Spleen (tissue), 13 donors: ENCODE measurements around the gene PPP2R2D. TPM values are rescaled to one million over a fixed set of nuclear protein-coding genes. Genes with fewer than 3 reads are reported as not detected.

Experiments used
- DNase-seq: peaks from one replicate; pipeline ENCODE4 v3.0.0-alpha.2; 2020
- H3K27ac ChIP-seq, 8 donors: fragments of 200-600 bp; sonication (generic) in 7 of 8; 1 replicate in 4 of 8; 2 replicates in 4 of 8; pipeline versions ENCODE4 v1.5.0 to v1.8.0; 2016 to 2021; ENCODE audit warnings: inconsistent platforms in 4 of 8, mild to moderate bottlenecking in 4 of 8, moderate library complexity in 1 of 8
- H3K27me3 ChIP-seq, 7 donors: fragments of 200-600 bp; sonication (generic) in 6 of 7; replicated peaks in 1 of 7; 1 replicate in 4 of 7; 2 replicates in 3 of 7; pipeline versions ENCODE4 v1.5.0 to v1.8.0; 2016 to 2021; ENCODE audit warnings: inconsistent platforms in 3 of 7, mild to moderate bottlenecking in 1 of 7
- H3K36me3 ChIP-seq, 6 donors: fragments of 200-600 bp; sonication (generic) in 5 of 6; 1 replicate in 4 of 6; 2 replicates in 2 of 6; pipeline versions ENCODE4 v1.5.0 to v1.8.0; 2016 to 2021; ENCODE audit warnings: inconsistent platforms in 2 of 6
- H3K4me1 ChIP-seq, 6 donors: fragments of 200-600 bp; sonication (generic) in 5 of 6; 1 replicate in 3 of 6; 2 replicates in 3 of 6; pipeline versions ENCODE4 v1.5.0 to v1.8.0; 2016 to 2021; ENCODE audit warnings: inconsistent platforms in 3 of 6
- H3K4me3 ChIP-seq, 8 donors: fragments of 200-600 bp; sonication (generic) in 7 of 8; 1 replicate in 4 of 8; 2 replicates in 4 of 8; pipeline versions ENCODE4 v1.5.0 to v1.8.0; 2016 to 2021; ENCODE audit warnings: inconsistent platforms in 4 of 8, mild to moderate bottlenecking in 4 of 8, moderate library complexity in 2 of 8
- H3K9me3 ChIP-seq, 8 donors: fragments of 200-600 bp; sonication (generic) in 7 of 8; 1 replicate in 4 of 8; 2 replicates in 4 of 8; pipeline versions ENCODE4 v1.5.0 to v1.8.0; 2016 to 2021; ENCODE audit warnings: inconsistent platforms in 4 of 8
- CTCF ChIP-seq, 11 experiments: fragments of 200-600 bp in 7 of 11; fragments of 450-650 bp in 4 of 11; sonication (generic) in 4 of 11; IDR thresholded peaks in 8 of 11; conservative IDR thresholded peaks in 3 of 11; 1 replicate in 7 of 11; 2 replicates in 4 of 11; pipeline versions ENCODE4 v1.4.0 to v1.8.0; 2016 to 2021; ENCODE audit warnings: antibody characterized with exemption in 11 of 11, inconsistent platforms in 4 of 11, mild to moderate bottlenecking in 1 of 11
- POLR2A ChIP-seq, 3 donors: fragments of 450-650 bp; IDR thresholded peaks; one replicate each; pipeline ENCODE4 v1.5.1; 2017; ENCODE audit warnings: antibody characterized with exemption in 3 of 3, mild to moderate bottlenecking in 1 of 3
- POLR2AphosphoS5 ChIP-seq, 3 donors: sonication (generic); formaldehyde crosslinking; IDR thresholded peaks; one replicate each; pipeline ENCODE4 v1.5.1; 2017; ENCODE audit warnings: antibody characterized with exemption in 3 of 3
- WGBS, 5 donors: extraction: QIAGEN DNeasy Blood & Tissue Kit in 3 of 5; methylation state at CpG; one replicate each; pipeline versions ENCODE4 v1.1.5 to v1.1.7; 2013 to 2018; 5-methylcytosine and 5-hydroxymethylcytosine counted together
- intact Hi-C: fragments of 100-400 bp; cut with DNase I; formaldehyde crosslinking; loops from one replicate; pipeline ENCODE4 v1.15.0; 2023; ENCODE audit warnings: low total_unique reads
- long read RNA-seq, 2 donors: transcript quantifications; one replicate each; lab custom pipeline, GENCODE V29; 2026
- polyA plus RNA-seq, 3 donors: library from polyadenylated mRNA; stranded (reverse); fragments of 200-250 nt; gene quantifications; one replicate each; pipeline ENCODE4 v1.2.1, GENCODE V29; 2013
- total RNA-seq, 7 donors: library from RNA; depleted of rRNA in 3 of 7; stranded (reverse); fragments of >200 nt in 3 of 7; fragmentation: NEBNext Ultra II Directional in 4 of 7; extraction: Animal tissue kit (Norgen Biotek cat#: 25700) in 4 of 7; gene quantifications; one replicate each; pipeline versions ENCODE4 v1.1.0 to v1.2.1, GENCODE V29; 2016 to 2021
- donor health status: healthy with polysubstance abuse.
- donor health status: DM: no; HTN: no; CAD: no; lungs with moderate emphysema.
- donor health status: DM: no; HTN: no; CAD: no.
- donor health status: Bipolar disorder and iron deficiency.
- donor health status: healthy.
- donor health status: DM: no; HTN: no; CAD: no.
- donor health status: DM: yes; HTN: yes; CAD: no.

Gene PPP2R2D
- 10 to 100 TPM; 28.0 to 41.2 (median 35.3) TPM for total RNA-seq
- 10 to 100 TPM; 15.6 to 21.0 (median 17.3) TPM for polyA plus RNA-seq
- long read RNA-seq, donor 1, full-length matches to known transcripts: 1 of 1 reads
- long read RNA-seq, donor 1, partial matches to known transcripts: 0 of 1 reads
- long read RNA-seq, donor 1, other reads (novel, unspliced or antisense): 0 of 1 reads
- long read RNA-seq, donor 2, full-length matches to known transcripts: 5 of 5 reads
- long read RNA-seq, donor 2, partial matches to known transcripts: 0 of 5 reads
- long read RNA-seq, donor 2, other reads (novel, unspliced or antisense): 0 of 5 reads

DNA sequence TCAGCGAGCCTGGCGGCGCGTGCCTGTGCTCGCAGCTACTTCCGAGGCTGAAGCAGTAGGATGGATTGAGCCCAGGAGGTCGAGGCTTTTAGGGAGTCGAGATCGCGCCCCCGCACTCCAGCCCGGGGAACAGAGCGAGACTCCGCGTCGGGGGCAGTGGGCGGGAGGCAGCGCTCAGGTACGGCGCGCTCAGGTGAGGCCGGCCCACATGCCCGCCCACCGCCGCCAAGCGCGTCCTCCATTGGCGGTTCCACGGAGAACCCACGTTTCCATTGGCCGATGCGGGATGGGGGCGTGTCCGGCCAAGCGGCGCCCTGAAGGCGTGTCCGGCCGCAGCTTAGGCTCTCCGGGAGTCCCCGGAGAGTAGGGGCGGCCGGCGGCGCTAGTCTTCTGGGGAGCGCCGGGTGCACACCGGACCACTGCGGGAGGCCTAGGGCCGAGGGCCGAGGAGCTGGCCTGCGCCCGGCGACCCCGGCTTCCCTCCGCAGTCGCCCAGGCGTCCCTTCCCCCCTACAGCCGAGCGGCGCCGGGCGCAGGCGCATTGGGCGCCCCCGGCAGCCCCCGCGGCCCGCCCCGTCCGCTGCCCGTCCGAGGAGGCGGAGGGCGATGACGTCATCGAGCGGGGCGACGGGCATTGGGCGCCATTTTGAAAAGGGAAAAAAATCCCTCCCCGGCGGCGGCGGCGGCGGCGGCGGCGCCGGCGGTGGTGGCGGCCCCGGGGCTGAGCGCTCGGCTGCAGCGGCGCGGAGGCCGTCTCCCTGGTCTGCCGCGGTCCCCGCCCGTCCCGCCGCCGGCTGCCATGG is at the start of gene PPP2R2D:
Gene PPP2R2D, plus strand, starts transcription at position 659 of the 803 bp plus-strand sequence. Its CDS starts 141 bp downstream, at position 800.
- Histone ChIP-seq H3K27ac (peak within 1 kb of the TSS; percentile 93 to 99 (median 97)), H3K4me1 (peaks cover 35 to 70% (median 49%) of the 10 kb centered on the region in 6 donors), H3K9me3 (no peaks in the 10 kb centered on the region), H3K4me3 (peak within 1 kb of the TSS; percentile 81 to 98 (median 86)), H3K27me3 (peaks cover 0 to 18% (median 0%) of the 10 kb centered on the region in 7 donors), H3K36me3 (peaks cover 0 to 5% (median 0%) of the 10 kb centered on the region in 6 donors)
- intact Hi-C loops: no loop called here
- DNase-seq: peak; percentile 98
- TF ChIP-seq CTCF (IDR thresholded peaks at IDR 0.05 in 8 of 11, conservative IDR thresholded peaks at IDR 0.05 in 3 of 11) (peak in 2 of 11 experiments; percentile 25 to 35), POLR2AphosphoS5 (IDR thresholded peaks at IDR 0.05) (peak; percentile 75 to 84 (median 77)), POLR2A (IDR thresholded peaks at IDR 0.05) (no peak)
- WGBS, 5 donors: 0 to 1% (median 1%) methylated on average over 13 to 107 of the region's 107 CpGs

DNA sequence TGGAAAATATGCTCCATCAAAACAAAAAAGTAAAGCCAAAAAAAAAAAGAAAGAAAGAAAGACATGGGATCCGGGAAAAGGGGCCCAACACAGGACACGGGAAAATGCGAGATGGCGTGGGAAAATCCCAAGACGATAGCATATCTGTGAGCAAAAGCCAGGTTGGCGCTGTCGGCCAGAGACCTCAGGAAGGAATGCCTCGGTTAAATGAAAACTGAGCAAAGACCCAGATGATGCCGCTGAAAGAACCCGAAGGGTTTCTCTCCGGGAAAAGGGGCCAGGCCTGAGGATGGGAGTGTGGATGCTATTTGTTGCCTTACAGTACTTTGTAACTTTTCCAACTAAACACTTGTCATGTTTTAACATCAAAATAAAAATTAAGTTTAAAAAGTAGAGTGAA is 49.5 kb upstream of the PPP2R2D start:
- no peak for DNase-seq
- Histone ChIP-seq H3K9me3 (no peaks in the 10 kb centered on the region), H3K27me3 (peaks cover 0 to 34% (median 0%) of the 10 kb centered on the region in 7 donors), H3K4me1 (no peaks in the 10 kb centered on the region), H3K27ac (no peak overlapping the region), H3K4me3 (no peak overlapping the region), H3K36me3 (no peaks in the 10 kb centered on the region)
- WGBS, 5 donors: 85 to 91% (median 89%) methylated on average over 11 of the region's 11 CpGs
- intact Hi-C loops: no loop called here
- no peak for TF ChIP-seq POLR2AphosphoS5 (IDR thresholded peaks at IDR 0.05)
- no peak for TF ChIP-seq POLR2A (IDR thresholded peaks at IDR 0.05)
- no peak for TF ChIP-seq CTCF (IDR thresholded peaks at IDR 0.05 in 8 of 11, conservative IDR thresholded peaks at IDR 0.05 in 3 of 11)

GRCh38 chr10:131852176-131852822 is 48.5 kb upstream of the PPP2R2D start:
- peak; percentile 61 for DNase-seq
- Histone ChIP-seq H3K27me3 (peaks cover 0 to 40% (median 0%) of the 10 kb centered on the region in 7 donors), H3K4me1 (no peaks in the 10 kb centered on the region), H3K36me3 (no peaks in the 10 kb centered on the region), H3K9me3 (no peaks in the 10 kb centered on the region), H3K27ac (no peak overlapping the region), H3K4me3 (no peak overlapping the region)
- WGBS, 5 donors: 91 to 94% (median 92%) methylated on average over 32 of the region's 32 CpGs
- intact Hi-C loops: no loop called here
- TF ChIP-seq POLR2A (IDR thresholded peaks at IDR 0.05): no peak
- no peak for TF ChIP-seq POLR2AphosphoS5 (IDR thresholded peaks at IDR 0.05)
- no peak for TF ChIP-seq CTCF (IDR thresholded peaks at IDR 0.05 in 8 of 11, conservative IDR thresholded peaks at IDR 0.05 in 3 of 11)
